Hindlimb muscle (tissue), 1 donor: ENCODE measurements around the gene CDC42BPB. TPM values are rescaled to one million over a fixed set of nuclear protein-coding genes. Genes with fewer than 3 reads are reported as not detected.

Experiments used
- DNase-seq: peaks from one replicate; pipeline ENCODE4 v3.0.0-alpha.2; 2013
- polyA plus RNA-seq: library from polyadenylated mRNA; unstranded; fragments of 120-200 nt; gene quantifications from one replicate; pipeline ENCODE4 v1.2.1, GENCODE V29; 2013; ENCODE audit not compliant: insufficient read length

The CDC42BPB gene
- polyA plus RNA-seq, 1 donor = 57.8 TPM

- no peak for DNase-seq
Measured at GRCh38 chr14:102986810-102987579, 70.4 kb downstream of the CDC42BPB start.

GRCh38 chr14:102985665-102986064 lies 71.7 kb downstream of the CDC42BPB start:
- no peak for DNase-seq

GRCh38 chr14:102984336-102985102 lies 72.8 kb downstream of the CDC42BPB start:
- no peak for DNase-seq

GRCh38 chr14:102983496-102983895 lies 73.9 kb downstream of the CDC42BPB start:
- DNase-seq = no peak

- no peak for DNase-seq
Measured at GRCh38 chr14:102982852-102983470, 74.4 kb downstream of the CDC42BPB start.

- DNase-seq = no peak
Measured at GRCh38 chr14:102980409-102980810, 76.9 kb downstream of the CDC42BPB start.

GRCh38 chr14:102979406-102979805 lies 77.9 kb downstream of the CDC42BPB start:
- no peak for DNase-seq

GRCh38 chr14:102977475-102977874 lies 79.9 kb downstream of the CDC42BPB start:
- DNase-seq = no peak

- DNase-seq = no peak
Measured at GRCh38 chr14:102975662-102976061, 81.7 kb downstream of the CDC42BPB start.

GRCh38 chr14:102973706-102974285 lies 83.6 kb downstream of the CDC42BPB start:
- DNase-seq = no peak

- no peak for DNase-seq
Measured at GRCh38 chr14:102971836-102972606, 85.3 kb downstream of the CDC42BPB start.

GRCh38 chr14:102971314-102971713 lies 86.0 kb downstream of the CDC42BPB start:
- DNase-seq = no peak

- no peak for DNase-seq
Measured at GRCh38 chr14:102970496-102970895, 86.9 kb downstream of the CDC42BPB start.

GRCh38 chr14:102969901-102970300 lies 87.4 kb downstream of the CDC42BPB start:
- DNase-seq = no peak

GRCh38 chr14:102969060-102969791 lies 88.1 kb downstream of the CDC42BPB start:
- no peak for DNase-seq

GRCh38 chr14:102968306-102968705 lies 89.0 kb downstream of the CDC42BPB start:
- DNase-seq = no peak

- DNase-seq = no peak
Measured at GRCh38 chr14:102967506-102967795, 89.9 kb downstream of the CDC42BPB start.

- peak; percentile 74 for DNase-seq
Measured at GRCh38 chr14:102966681-102967505, 90.5 kb downstream of the CDC42BPB start.

GRCh38 chr14:102965971-102966655 lies 91.2 kb downstream of the CDC42BPB start:
- DNase-seq = no peak

GRCh38 chr14:102965282-102965681 lies 92.1 kb downstream of the CDC42BPB start:
- no peak for DNase-seq
